Muscle layer of colon (tissue), 2 donors: ENCODE results near the gene ABCA8.
"Not testable (repeated sequence)": the region's sequence is repeated elsewhere in the genome, so short reads cannot be mapped to it uniquely, and the experiment has no call there.

ENCODE experiments used
- H3K27ac ChIP-seq: one replicate; pipeline ENCODE4 v1.7.0; 2013; ENCODE audit warnings: low read depth, mild to moderate bottlenecking, low read length, moderate library complexity
- H3K27me3 ChIP-seq, 2 donors: one replicate each; pipeline ENCODE4 v1.7.0; 2013; ENCODE audit warnings: low read length in 2 of 2, mild to moderate bottlenecking in 2 of 2; ENCODE audit not compliant: insufficient read depth in 2 of 2, control insufficient read depth in 1 of 2
- H3K36me3 ChIP-seq: one replicate; pipeline ENCODE4 v1.7.0; 2013; ENCODE audit warnings: mild to moderate bottlenecking, low read length; ENCODE audit not compliant: insufficient read depth
- H3K4me1 ChIP-seq: one replicate; pipeline ENCODE4 v1.7.0; 2013; ENCODE audit warnings: mild to moderate bottlenecking, low read length; ENCODE audit not compliant: insufficient read depth
- H3K4me3 ChIP-seq, 2 donors: one replicate each; pipeline ENCODE4 v1.7.0; 2013; ENCODE audit warnings: low read length in 2 of 2, low read depth in 1 of 2, mild to moderate bottlenecking in 1 of 2, moderate library complexity in 1 of 2
- H3K9ac ChIP-seq: one replicate; pipeline ENCODE4 v1.7.0; 2013; ENCODE audit warnings: low read length
- H3K9me3 ChIP-seq: one replicate; pipeline ENCODE4 v1.7.0; 2013; ENCODE audit warnings: mild to moderate bottlenecking, low read length
- donor health status: abdominal sarcoma.
- donor health status: Adenocarcinoma of cecum.

Gene ABCA8, protein sequence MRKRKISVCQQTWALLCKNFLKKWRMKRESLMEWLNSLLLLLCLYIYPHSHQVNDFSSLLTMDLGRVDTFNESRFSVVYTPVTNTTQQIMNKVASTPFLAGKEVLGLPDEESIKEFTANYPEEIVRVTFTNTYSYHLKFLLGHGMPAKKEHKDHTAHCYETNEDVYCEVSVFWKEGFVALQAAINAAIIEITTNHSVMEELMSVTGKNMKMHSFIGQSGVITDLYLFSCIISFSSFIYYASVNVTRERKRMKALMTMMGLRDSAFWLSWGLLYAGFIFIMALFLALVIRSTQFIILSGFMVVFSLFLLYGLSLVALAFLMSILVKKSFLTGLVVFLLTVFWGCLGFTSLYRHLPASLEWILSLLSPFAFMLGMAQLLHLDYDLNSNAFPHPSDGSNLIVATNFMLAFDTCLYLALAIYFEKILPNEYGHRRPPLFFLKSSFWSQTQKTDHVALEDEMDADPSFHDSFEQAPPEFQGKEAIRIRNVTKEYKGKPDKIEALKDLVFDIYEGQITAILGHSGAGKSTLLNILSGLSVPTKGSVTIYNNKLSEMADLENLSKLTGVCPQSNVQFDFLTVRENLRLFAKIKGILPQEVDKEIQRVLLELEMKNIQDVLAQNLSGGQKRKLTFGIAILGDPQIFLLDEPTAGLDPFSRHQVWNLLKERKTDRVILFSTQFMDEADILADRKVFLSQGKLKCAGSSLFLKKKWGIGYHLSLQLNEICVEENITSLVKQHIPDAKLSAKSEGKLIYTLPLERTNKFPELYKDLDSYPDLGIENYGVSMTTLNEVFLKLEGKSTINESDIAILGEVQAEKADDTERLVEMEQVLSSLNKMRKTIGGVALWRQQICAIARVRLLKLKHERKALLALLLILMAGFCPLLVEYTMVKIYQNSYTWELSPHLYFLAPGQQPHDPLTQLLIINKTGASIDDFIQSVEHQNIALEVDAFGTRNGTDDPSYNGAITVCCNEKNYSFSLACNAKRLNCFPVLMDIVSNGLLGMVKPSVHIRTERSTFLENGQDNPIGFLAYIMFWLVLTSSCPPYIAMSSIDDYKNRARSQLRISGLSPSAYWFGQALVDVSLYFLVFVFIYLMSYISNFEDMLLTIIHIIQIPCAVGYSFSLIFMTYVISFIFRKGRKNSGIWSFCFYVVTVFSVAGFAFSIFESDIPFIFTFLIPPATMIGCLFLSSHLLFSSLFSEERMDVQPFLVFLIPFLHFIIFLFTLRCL (N-terminal part only)

DNA sequence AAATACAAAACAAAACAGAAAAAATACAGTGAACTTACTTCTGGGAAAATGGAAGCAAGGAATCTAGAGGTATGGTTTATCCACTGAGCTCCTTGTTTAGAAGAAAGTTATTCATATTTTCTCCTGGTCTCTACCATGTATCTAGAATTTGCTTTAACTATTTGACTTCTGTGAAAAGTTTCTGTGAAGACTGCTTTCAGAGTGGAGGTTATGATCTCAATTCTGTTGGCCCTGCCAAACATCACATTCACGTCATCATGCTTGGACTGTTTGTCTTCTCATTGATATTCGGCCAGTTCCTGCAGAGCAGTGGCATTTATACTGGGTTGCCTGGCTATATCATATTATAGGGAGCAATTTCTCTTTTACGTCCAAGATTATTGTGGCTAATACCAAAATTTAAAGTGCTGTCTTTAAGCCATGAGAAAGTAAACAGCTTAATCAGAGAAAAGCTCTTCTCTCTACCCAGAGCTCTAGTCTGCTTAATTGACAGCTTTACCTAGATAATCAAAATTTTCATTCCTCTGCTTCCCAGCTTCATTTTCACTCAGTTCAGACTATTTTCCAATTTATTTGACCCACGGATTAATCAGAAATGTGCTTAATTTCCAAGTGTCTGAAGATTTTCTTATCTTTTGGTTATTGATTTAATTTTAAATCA is at the start of gene ABCA8:
TSS of gene ABCA8 (minus strand) at position 212 of the 661 bp plus-strand sequence. CDS start 13,358 bp downstream, outside the sequence.
- no peaks in the 10 kb centered on the region for H3K27me3 ChIP-seq
- no peaks in the 10 kb centered on the region for H3K9me3 ChIP-seq
- H3K36me3 ChIP-seq: no peaks in the 10 kb centered on the region
- H3K4me1 ChIP-seq: no peaks in the 10 kb centered on the region
- peak within 1 kb of the TSS in 1 of 2 donors; percentile 18 for H3K4me3 ChIP-seq
- no peak within 1 kb of the TSS for H3K27ac ChIP-seq
- no peak within 1 kb of the TSS for H3K9ac ChIP-seq

DNA sequence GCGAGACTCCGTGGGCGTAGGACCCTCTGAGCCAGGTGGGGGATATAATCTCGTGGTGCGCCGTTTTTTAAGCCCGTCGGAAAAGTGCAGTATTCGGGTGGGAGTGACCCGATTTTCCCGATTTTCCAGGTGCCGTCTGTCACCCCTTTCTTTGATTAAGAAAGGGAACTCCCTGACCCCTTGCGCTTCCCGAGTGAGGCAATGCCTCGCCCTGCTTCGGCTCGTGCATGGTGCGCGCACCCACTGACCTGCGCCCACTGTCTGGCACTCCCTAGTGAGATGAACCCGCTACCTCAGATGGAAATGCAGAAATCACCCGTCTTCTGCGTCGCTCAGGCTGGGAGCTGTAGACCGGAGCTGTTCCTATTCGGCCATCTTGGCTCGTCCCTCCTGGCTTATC is 49.6 kb upstream of the ABCA8 start:
- H3K9me3 ChIP-seq, H3K9ac ChIP-seq, H3K4me1 ChIP-seq, H3K27ac ChIP-seq, H3K27me3 ChIP-seq, H3K36me3 ChIP-seq, H3K4me3 ChIP-seq: not testable (repeated sequence)

DNA sequence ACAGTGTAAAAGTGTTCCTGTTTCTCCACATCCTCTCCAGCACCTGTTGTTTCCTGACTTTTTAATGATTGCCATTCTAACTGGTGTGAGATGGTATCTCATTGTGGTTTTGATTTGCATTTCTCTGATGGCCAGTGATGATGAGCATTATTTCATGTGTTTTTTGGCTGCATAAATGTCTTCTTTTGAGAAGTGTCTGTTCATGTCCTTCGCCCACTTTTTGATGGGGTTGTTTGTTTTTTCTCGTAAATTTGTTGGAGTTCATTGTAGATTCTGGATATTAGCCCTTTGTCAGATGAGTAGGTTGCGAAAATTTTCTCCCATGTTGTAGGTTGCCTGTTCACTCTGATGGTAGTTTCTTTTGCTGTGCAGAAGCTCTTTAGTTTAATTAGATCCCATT is 44.6 kb upstream of the ABCA8 start:
- not testable (repeated sequence) for H3K4me1 ChIP-seq, H3K9ac ChIP-seq, H3K9me3 ChIP-seq, H3K4me3 ChIP-seq, H3K27me3 ChIP-seq, H3K27ac ChIP-seq, H3K36me3 ChIP-seq

DNA sequence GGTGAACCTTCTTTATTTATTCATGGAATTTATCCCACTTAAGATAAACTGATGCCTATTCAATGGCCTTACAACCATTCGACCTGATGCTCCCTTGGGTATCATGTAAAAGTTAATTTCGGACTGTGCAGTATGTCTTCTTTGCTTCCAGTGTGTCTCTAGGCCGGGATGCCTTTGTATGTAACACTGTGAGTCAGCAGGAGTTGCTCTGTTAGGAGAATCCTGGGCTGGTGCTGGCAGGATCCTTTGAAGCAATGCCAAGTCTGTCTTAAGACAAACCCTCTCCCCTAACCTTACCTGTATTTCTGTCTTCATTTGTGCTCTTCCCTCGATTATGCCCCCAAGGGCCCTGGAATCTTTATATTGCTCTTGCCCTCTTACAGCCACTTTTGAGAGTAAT is 37.9 kb upstream of the ABCA8 start:
- H3K4me3 ChIP-seq: no peak overlapping the region
- no peak overlapping the region for H3K9ac ChIP-seq
- no peaks in the 10 kb centered on the region for H3K9me3 ChIP-seq
- no peaks in the 10 kb centered on the region for H3K36me3 ChIP-seq
- no peaks in the 10 kb centered on the region for H3K27me3 ChIP-seq
- H3K4me1 ChIP-seq: no peaks in the 10 kb centered on the region
- no peak overlapping the region for H3K27ac ChIP-seq

DNA sequence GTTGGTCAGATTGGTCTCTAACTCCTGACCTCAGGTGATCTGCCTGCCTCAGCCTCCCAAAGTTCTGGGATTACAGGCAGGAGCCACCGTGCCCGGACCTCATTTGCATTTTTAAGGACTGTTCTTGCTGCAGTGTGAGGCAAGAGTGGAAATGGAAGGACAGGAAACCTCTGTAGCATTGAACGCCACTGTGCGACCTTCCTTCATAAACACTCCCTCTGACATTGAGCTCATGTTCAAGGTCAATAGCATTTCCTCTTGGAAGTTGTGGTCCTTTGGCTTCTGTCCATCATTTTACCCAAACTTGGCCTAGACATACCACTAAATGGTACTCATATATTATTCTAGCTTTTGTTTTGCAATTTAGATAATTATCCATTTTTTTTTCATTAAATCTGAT is 32.8 kb upstream of the ABCA8 start:
- no peak overlapping the region for H3K27ac ChIP-seq
- no peaks in the 10 kb centered on the region for H3K4me1 ChIP-seq
- no peaks in the 10 kb centered on the region for H3K9me3 ChIP-seq
- H3K9ac ChIP-seq: no peak overlapping the region
- H3K27me3 ChIP-seq: no peaks in the 10 kb centered on the region
- no peaks in the 10 kb centered on the region for H3K36me3 ChIP-seq
- H3K4me3 ChIP-seq: no peak overlapping the region

DNA sequence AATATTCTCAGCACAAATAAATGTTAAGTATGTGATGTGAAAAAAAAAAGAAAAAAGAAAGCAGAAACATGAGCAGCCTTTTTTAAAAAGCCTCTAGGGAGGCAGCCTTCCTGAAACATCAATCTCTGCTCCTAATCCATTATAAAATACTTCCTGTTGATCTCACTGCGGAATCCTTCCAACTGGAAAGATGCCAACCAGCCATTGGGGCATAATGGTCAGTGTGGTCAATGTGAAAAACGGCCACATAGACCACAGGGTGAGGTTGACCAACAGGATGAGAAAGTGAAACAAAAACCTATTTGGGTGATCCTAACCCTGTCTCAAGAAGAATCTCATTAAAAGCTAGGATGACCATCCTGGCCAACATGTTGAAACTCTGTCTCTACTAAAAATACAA is 26.1 kb upstream of the ABCA8 start:
- Histone ChIP-seq H3K27me3 (no peaks in the 10 kb centered on the region), H3K27ac (no peak overlapping the region), H3K9ac (no peak overlapping the region), H3K36me3 (no peaks in the 10 kb centered on the region), H3K4me1 (no peaks in the 10 kb centered on the region), H3K9me3 (peaks cover 1% of the 10 kb centered on the region), H3K4me3 (no peak overlapping the region)

DNA sequence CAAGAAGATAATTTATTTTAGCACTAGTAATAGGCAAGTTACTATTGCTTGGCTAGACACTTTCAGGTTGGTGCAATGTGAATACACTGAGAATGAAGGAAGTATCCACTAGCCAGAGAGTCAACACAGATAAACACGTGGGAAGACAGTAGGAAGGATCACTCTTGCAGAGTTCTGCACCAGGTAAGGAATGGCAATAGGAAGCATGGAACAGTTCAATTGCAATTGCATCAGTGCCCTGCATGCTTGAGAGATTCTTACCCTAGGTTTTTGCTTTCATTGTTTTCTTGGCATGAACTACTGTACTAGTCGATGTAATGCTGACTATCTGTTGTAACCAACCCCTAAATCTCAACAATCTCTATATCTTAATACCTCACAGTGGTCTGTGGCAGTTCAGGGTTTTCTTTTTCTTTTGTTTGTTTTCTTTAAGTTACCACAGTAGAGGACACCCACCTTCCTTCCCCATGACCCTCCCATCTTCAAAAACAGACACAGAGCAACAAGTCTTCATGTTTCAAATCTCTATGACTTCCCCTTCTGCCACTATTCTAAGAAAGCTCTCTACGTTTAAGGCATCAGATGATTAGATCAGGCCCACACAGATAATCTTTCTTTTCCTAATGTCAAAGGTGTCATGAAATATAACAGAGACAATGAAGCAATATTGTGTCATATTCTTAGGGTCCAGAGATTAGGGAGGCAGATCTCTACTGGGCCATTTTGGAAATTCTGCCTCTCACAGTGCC is 18.1 kb upstream of the ABCA8 start:
- H3K27me3 ChIP-seq: no peaks in the 10 kb centered on the region
- H3K4me1 ChIP-seq: no peaks in the 10 kb centered on the region

DNA sequence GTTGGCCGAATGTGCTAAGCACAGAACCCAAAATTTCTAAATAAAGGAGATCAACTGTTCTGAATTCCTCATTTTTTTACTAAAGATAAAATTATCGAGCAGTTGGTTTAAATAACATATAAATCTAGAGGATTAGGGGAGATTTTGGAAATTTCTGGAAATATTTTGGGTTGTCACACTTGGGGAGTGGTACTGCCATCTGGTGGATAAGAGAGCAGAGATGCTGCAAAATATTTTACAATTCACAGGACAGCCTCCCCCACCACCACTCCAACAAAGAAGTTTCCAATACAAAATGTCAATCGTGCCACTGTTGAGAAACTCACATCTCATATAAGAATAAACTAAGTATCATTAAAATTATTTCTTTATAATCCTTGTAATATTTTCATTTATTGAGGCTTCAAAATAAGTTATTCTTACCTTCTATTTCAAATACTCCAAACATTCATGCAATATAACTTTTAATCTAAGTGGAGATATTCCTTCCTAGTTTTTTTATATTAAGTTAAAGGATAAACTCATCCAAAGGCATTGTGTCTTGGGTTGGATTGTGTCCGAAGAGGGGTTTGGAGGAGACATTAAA is 17.0 kb upstream of the ABCA8 start:
- Histone ChIP-seq H3K36me3 (no peaks in the 10 kb centered on the region), H3K4me1 (no peaks in the 10 kb centered on the region), H3K9ac (no peak overlapping the region), H3K27me3 (no peaks in the 10 kb centered on the region), H3K27ac (no peak overlapping the region), H3K4me3 (no peak overlapping the region), H3K9me3 (peaks cover 5% of the 10 kb centered on the region)

More for the DNA sequence above, 18.1 kb upstream of the ABCA8 start:
- Histone ChIP-seq H3K9ac (no peak overlapping the region), H3K36me3 (no peaks in the 10 kb centered on the region), H3K9me3 (peaks cover 5% of the 10 kb centered on the region), H3K27ac (no peak overlapping the region), H3K4me3 (no peak overlapping the region)

DNA sequence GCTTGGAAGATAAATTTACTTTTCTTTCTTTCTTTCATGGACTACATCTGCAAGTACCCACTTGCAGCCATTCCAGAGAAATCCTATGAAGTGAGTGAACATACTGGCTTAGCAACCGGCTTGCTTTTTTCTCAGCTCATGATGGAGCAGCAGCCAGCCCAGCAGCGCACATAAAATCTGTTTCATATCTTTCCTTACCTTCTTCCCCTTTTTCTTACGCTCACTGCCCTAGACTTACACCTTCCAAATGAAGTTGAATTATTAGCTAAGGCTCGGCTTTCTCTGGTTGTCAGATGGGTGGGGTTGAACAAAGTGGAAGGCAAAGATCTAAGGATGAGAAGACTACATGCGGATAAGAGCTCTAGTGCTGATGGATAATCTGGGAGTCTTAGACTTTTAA is 13.9 kb upstream of the ABCA8 start:
- H3K9ac ChIP-seq: no peak overlapping the region
- H3K4me1 ChIP-seq: no peaks in the 10 kb centered on the region
- no peaks in the 10 kb centered on the region for H3K9me3 ChIP-seq

DNA sequence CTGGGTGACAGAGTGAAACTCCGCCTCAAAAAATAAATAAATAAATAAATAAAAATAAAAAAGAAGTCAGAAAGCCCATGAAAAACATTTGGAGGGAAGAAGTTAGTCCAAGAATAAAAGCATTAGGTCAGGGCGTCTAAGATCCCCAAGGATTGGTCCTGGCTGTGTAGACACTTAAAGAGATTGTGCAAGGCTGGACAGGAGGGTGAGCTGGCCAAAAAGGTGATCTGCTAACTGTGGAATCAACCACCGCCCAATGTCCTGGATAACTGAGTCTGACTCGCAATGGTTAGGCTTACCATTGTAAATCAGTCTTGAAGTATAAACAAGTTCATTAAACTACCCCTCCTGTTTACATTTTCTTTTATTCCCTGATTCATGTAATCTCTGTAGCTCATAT is 8.8 kb upstream of the ABCA8 start:
- no peak overlapping the region for H3K9ac ChIP-seq
- H3K27me3 ChIP-seq: no peaks in the 10 kb centered on the region
- no peak overlapping the region for H3K4me3 ChIP-seq
- no peaks in the 10 kb centered on the region for H3K36me3 ChIP-seq
- H3K4me1 ChIP-seq: no peaks in the 10 kb centered on the region
- H3K27ac ChIP-seq: no peak overlapping the region
- no peaks in the 10 kb centered on the region for H3K9me3 ChIP-seq

More for the DNA sequence above, 13.9 kb upstream of the ABCA8 start:
- Histone ChIP-seq H3K27me3 (no peaks in the 10 kb centered on the region), H3K36me3 (no peaks in the 10 kb centered on the region), H3K4me3 (no peak overlapping the region), H3K27ac (no peak overlapping the region)
